Neutrophil (primary cell): ENCODE measurements around the gene SYP.
"Not testable (repeated sequence)": the region's sequence is repeated elsewhere in the genome, so short reads cannot be mapped to it uniquely, and the experiment has no call there.

Experiments used
- H3K27ac ChIP-seq: fragments of 200-600 bp; sonication (generic); 2 replicates; pipeline ENCODE4 v1.5.1; 2016; ENCODE audit warnings: mild to moderate bottlenecking, moderate library complexity
- H3K27me3 ChIP-seq: fragments of 200-600 bp; sonication (generic); 2 replicates; pipeline ENCODE4 v1.6.0; 2016; ENCODE audit warnings: mild to moderate bottlenecking
- H3K36me3 ChIP-seq: fragments of 200-600 bp; sonication (generic); 2 replicates; pipeline ENCODE4 v1.5.1; 2017
- H3K4me1 ChIP-seq, 2 experiments: fragments of 200-600 bp in 1 of 2; sonication (generic) in 1 of 2; 1 replicate in 1 of 2; 2 replicates in 1 of 2; pipeline versions ENCODE4 v1.5.1 to v1.6.1; 2013 to 2016; ENCODE audit warnings: low read depth in 1 of 2, low read length in 1 of 2, mild to moderate bottlenecking in 1 of 2, moderate library complexity in 1 of 2; ENCODE audit not compliant: control insufficient read depth in 1 of 2, insufficient read depth in 1 of 2
- H3K4me3 ChIP-seq, 2 experiments: fragments of 200-600 bp in 1 of 2; sonication (generic) in 1 of 2; 1 replicate in 1 of 2; 2 replicates in 1 of 2; pipeline ENCODE4 v1.5.1; 2013 to 2016; ENCODE audit warnings: low read depth in 1 of 2, low read length in 1 of 2, mild to moderate bottlenecking in 1 of 2, moderate library complexity in 1 of 2
- H3K9me3 ChIP-seq: fragments of 200-600 bp; sonication (generic); 2 replicates; pipeline ENCODE4 v1.5.1; 2016
- TF ChIP-seq, protein P1 (sequence below): fragments of 200-600 bp; sonication (generic); IDR thresholded peaks from 2 replicates; pipeline ENCODE4 v1.5.1; 2016; ENCODE audit warnings: antibody characterized with exemption

The SYP gene

GRCh38 chrX:49147936-49148335 is 52.1 kb downstream of the SYP start:
- Histone ChIP-seq H3K4me3 (no peak overlapping the region), H3K27me3 (no peaks in the 10 kb centered on the region), H3K4me1 (peaks cover 0 to 9% of the 10 kb centered on the region in 2 experiments), H3K27ac (no peak overlapping the region), H3K36me3 (no peaks in the 10 kb centered on the region), H3K9me3 (no peaks in the 10 kb centered on the region)
- TF ChIP-seq, protein P1, sequence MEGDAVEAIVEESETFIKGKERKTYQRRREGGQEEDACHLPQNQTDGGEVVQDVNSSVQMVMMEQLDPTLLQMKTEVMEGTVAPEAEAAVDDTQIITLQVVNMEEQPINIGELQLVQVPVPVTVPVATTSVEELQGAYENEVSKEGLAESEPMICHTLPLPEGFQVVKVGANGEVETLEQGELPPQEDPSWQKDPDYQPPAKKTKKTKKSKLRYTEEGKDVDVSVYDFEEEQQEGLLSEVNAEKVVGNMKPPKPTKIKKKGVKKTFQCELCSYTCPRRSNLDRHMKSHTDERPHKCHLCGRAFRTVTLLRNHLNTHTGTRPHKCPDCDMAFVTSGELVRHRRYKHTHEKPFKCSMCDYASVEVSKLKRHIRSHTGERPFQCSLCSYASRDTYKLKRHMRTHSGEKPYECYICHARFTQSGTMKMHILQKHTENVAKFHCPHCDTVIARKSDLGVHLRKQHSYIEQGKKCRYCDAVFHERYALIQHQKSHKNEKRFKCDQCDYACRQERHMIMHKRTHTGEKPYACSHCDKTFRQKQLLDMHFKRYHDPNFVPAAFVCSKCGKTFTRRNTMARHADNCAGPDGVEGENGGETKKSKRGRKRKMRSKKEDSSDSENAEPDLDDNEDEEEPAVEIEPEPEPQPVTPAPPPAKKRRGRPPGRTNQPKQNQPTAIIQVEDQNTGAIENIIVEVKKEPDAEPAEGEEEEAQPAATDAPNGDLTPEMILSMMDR = no peak

DNA sequence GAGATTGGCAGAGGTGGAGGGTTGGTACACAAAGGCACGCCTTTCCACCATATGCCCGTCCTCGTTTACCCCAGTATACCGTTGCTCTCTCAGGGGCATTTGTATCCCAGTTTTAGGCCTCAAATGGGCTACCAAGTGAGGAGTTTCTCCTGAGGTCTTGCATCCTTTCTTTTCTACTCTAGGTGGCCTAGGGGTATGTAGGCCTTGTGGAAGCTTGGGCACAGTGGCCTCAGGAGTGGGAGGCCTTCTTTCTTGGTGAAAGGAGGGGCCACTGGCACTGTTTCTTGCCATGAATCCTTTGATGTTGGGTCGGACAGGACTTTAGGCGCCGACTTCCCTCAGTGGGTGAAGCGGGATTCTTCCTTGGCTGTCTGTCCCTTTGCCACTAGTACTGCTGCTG is 52.7 kb downstream of the SYP start:
- H3K27ac ChIP-seq = no peak overlapping the region
- TF ChIP-seq, protein P1 = no peak

GRCh38 chrX:49143154-49143553 is 56.8 kb downstream of the SYP start:
- not testable (repeated sequence) for H3K4me1 ChIP-seq, H3K27me3 ChIP-seq

More for the DNA sequence above, 52.7 kb downstream of the SYP start:
- Histone ChIP-seq H3K36me3 (no peaks in the 10 kb centered on the region), H3K27me3 (no peaks in the 10 kb centered on the region), H3K9me3 (no peaks in the 10 kb centered on the region), H3K4me1 (peaks cover 0 to 9% of the 10 kb centered on the region in 2 experiments), H3K4me3 (no peak overlapping the region)

DNA sequence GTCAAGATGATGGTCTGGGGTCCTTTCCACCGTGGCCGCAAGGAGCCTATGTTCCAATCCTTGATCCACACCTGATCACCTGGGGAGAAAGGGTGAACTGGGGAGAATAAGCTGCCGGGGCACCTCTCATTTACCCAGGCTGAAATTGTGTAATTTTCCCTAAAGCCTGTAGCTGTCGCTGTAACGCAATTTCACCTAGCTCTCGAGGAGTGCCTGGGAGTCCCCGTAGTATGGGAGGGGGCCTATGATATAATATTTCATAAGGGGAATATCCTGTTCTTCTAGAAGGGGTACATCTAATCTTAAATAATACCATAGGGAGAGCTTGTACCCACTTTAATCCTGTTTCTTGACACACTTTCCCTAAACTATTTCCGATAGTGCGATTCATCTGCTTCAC is 57.7 kb downstream of the SYP start:
- H3K27me3 ChIP-seq, H3K36me3 ChIP-seq, H3K9me3 ChIP-seq, H3K4me1 ChIP-seq, H3K4me3 ChIP-seq, H3K27ac ChIP-seq: not testable (repeated sequence)
- TF ChIP-seq, protein P1 = peak; percentile 24

More at GRCh38 chrX:49143154-49143553, 56.8 kb downstream of the SYP start:
- H3K9me3 ChIP-seq, H3K4me3 ChIP-seq, H3K36me3 ChIP-seq, H3K27ac ChIP-seq: not testable (repeated sequence)

- TF ChIP-seq, protein P1 = no peak
- Histone ChIP-seq H3K27me3 (no peaks in the 10 kb centered on the region), H3K9me3 (no peaks in the 10 kb centered on the region), H3K4me3 (no peak overlapping the region), H3K27ac (no peak overlapping the region), H3K4me1 (peaks cover 0 to 3% of the 10 kb centered on the region in 2 experiments), H3K36me3 (no peaks in the 10 kb centered on the region)
Observed at GRCh38 chrX:49139713-49140112, 60.3 kb downstream of the SYP start.
